Measurements from ENCODE around the gene SIN3A.

Gene SIN3A

DNA sequence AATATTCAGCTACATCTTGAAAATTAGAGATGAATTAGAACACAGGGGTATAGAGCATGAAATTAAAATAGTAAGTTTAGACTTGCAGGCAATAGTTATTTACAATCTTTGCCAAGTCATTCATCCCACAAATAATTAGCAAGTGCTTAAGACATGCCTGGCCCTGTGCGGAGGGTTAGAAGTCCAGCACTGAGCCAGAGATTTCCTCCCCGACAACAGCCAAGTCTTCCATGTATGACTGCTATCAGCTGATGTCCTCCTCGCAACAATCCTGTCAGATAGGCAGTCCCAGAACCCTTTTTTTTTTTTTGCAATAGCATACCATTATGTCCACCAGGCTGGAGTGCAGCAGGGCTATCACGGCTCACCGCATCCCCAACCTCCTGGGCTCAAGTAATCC, 14.6 kb downstream of the SIN3A start:
- Histone ChIP-seq H3K27me3 (ENCODE audit: control insufficient read depth in 1 of 2, insufficient read depth in 1 of 2, low read length in 2 of 2) (no peaks in the 10 kb centered on the region), H3K27ac (ENCODE audit: low read length, poor library complexity, severe bottlenecking) (no peak overlapping the region), H2AFZ (ENCODE audit: low read depth, low read length) (no peak overlapping the region), H3K4me3 (ENCODE audit: insufficient read depth in 1 of 2, low read depth in 1 of 2, low read length in 2 of 2) (no peak overlapping the region), H3K23ac (ENCODE audit: low read length in 2 of 2) (no peak overlapping the region), H2BK5ac (ENCODE audit: low read depth, low read length, poor library complexity, severe bottlenecking) (no peak overlapping the region), H2BK15ac (ENCODE audit: low read depth, poor library complexity, severe bottlenecking) (no peak overlapping the region), H3K14ac (ENCODE audit: low read length in 2 of 2) (no peak overlapping the region), H3K4me1 (ENCODE audit: control insufficient read depth, insufficient read depth, low read depth, low read length) (no peaks in the 10 kb centered on the region), H3K79me1 (replicated peaks; ENCODE audit: low read length, poor library complexity, severe bottlenecking) (peaks cover 12% of the 10 kb centered on the region), H3K9me3 (ENCODE audit: control insufficient read depth, low read length) (no peaks in the 10 kb centered on the region), H2AK5ac (ENCODE audit: low read length, severe bottlenecking) (no peak overlapping the region), H3K4me2 (ENCODE audit: low read length, poor library complexity, severe bottlenecking) (no peak overlapping the region), H3K4ac (ENCODE audit: low read depth in 1 of 2, low read length in 2 of 2) (no peak overlapping the region), H3K18ac (ENCODE audit: low read depth in 1 of 2, low read length in 2 of 2) (no peak overlapping the region), H3K36me3 (ENCODE audit: control insufficient read depth in 1 of 2, insufficient read depth in 2 of 2, low read depth in 1 of 2, low read length in 2 of 2) (peaks cover 6 to 12% of the 10 kb centered on the region in 2 experiments), H4K8ac (ENCODE audit: low read length) (no peak overlapping the region), H4K91ac (ENCODE audit: low read length) (no peak overlapping the region), H2BK12ac (ENCODE audit: low read length in 2 of 2) (no peak overlapping the region), H3K9ac (ENCODE audit: low read length) (no peak overlapping the region), H2BK120ac (ENCODE audit: low read depth, low read length) (no peak overlapping the region)
- no peak for DNase-seq
- 95% methylated on average over 5 of the region's 5 CpGs for WGBS

DNA sequence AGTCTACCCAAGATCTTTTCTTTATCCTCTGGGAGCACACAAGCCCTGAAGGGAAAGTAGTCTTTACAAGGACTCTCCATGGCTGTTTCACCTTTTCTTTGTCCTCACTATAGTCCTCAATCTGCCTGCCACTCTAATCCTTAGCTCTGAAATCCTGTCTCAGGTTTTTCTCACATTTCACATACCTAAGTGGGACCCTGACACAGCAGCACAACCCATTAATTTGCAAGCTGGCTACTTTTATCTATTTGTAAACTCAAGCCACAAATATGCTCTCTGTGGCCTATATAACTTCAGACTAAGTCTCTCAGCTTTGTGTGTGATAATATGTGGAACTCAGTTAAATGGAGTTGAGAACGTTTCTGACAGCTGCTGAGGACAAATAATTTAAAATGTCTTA, 19.8 kb downstream of the SIN3A start:
- Histone ChIP-seq H3K27me3 (ENCODE audit: control insufficient read depth in 1 of 2, insufficient read depth in 1 of 2, low read length in 2 of 2) (no peaks in the 10 kb centered on the region), H2BK15ac (ENCODE audit: low read depth, poor library complexity, severe bottlenecking) (no peak overlapping the region), H2BK120ac (ENCODE audit: low read depth, low read length) (no peak overlapping the region), H3K9me3 (ENCODE audit: control insufficient read depth, low read length) (no peaks in the 10 kb centered on the region), H3K14ac (ENCODE audit: low read length in 2 of 2) (no peak overlapping the region), H3K36me3 (ENCODE audit: control insufficient read depth in 1 of 2, insufficient read depth in 2 of 2, low read depth in 1 of 2, low read length in 2 of 2) (peaks cover 29 to 35% of the 10 kb centered on the region in 2 experiments), H3K4me2 (ENCODE audit: low read length, poor library complexity, severe bottlenecking) (no peak overlapping the region), H2BK5ac (ENCODE audit: low read depth, low read length, poor library complexity, severe bottlenecking) (no peak overlapping the region), H3K79me1 (replicated peaks; ENCODE audit: low read length, poor library complexity, severe bottlenecking) (peaks cover 23% of the 10 kb centered on the region), H2AK5ac (ENCODE audit: low read length, severe bottlenecking) (no peak overlapping the region), H3K27ac (ENCODE audit: low read length, poor library complexity, severe bottlenecking) (no peak overlapping the region), H4K8ac (ENCODE audit: low read length) (no peak overlapping the region), H2AFZ (ENCODE audit: low read depth, low read length) (no peak overlapping the region), H3K18ac (ENCODE audit: low read depth in 1 of 2, low read length in 2 of 2) (no peak overlapping the region), H3K9ac (ENCODE audit: low read length) (peak overlapping the region; percentile 17), H4K91ac (ENCODE audit: low read length) (no peak overlapping the region), H3K23ac (ENCODE audit: low read length in 2 of 2) (no peak overlapping the region), H3K4me1 (ENCODE audit: control insufficient read depth, insufficient read depth, low read depth, low read length) (no peaks in the 10 kb centered on the region), H2BK12ac (ENCODE audit: low read length in 2 of 2) (no peak overlapping the region), H3K4me3 (ENCODE audit: insufficient read depth in 1 of 2, low read depth in 1 of 2, low read length in 2 of 2) (no peak overlapping the region), H3K4ac (ENCODE audit: low read depth in 1 of 2, low read length in 2 of 2) (no peak overlapping the region)
- 44% methylated on average over 1 of the region's 1 CpG for WGBS
- DNase-seq, result peak; percentile 30

DNA sequence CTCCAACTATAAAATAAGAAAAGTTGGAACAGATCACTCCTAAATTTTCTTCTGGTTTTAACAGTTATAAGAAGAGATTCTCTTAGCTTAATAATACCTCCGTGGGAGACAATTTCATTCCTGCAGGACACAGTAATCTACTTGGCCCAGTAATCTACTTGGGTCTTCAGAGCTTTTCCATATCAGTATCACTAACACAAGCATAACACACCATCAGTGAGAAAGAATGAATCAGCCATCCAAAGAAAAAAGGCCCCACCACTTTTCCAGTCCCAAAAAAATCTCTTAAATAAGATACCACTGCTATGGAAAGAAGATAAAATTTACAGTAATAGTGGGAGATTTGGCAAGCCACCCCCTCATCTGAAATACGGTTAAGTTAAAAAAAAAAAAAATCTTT, 20.2 kb downstream of the SIN3A start:
- Histone ChIP-seq H3K9ac (ENCODE audit: low read length) (peak overlapping the region; percentile 17), H4K8ac (ENCODE audit: low read length) (no peak overlapping the region), H3K18ac (ENCODE audit: low read depth in 1 of 2, low read length in 2 of 2) (no peak overlapping the region), H3K9me3 (ENCODE audit: control insufficient read depth, low read length) (no peaks in the 10 kb centered on the region), H2BK15ac (ENCODE audit: low read depth, poor library complexity, severe bottlenecking) (no peak overlapping the region), H2BK120ac (ENCODE audit: low read depth, low read length) (no peak overlapping the region), H3K4me1 (ENCODE audit: control insufficient read depth, insufficient read depth, low read depth, low read length) (no peaks in the 10 kb centered on the region), H3K23ac (ENCODE audit: low read length in 2 of 2) (no peak overlapping the region), H3K36me3 (ENCODE audit: control insufficient read depth in 1 of 2, insufficient read depth in 2 of 2, low read depth in 1 of 2, low read length in 2 of 2) (peaks cover 32 to 39% of the 10 kb centered on the region in 2 experiments), H3K4me3 (ENCODE audit: insufficient read depth in 1 of 2, low read depth in 1 of 2, low read length in 2 of 2) (no peak overlapping the region), H3K14ac (ENCODE audit: low read length in 2 of 2) (no peak overlapping the region), H2BK5ac (ENCODE audit: low read depth, low read length, poor library complexity, severe bottlenecking) (no peak overlapping the region), H4K91ac (ENCODE audit: low read length) (no peak overlapping the region), H3K79me1 (replicated peaks; ENCODE audit: low read length, poor library complexity, severe bottlenecking) (peaks cover 25% of the 10 kb centered on the region), H3K27me3 (ENCODE audit: control insufficient read depth in 1 of 2, insufficient read depth in 1 of 2, low read length in 2 of 2) (no peaks in the 10 kb centered on the region), H3K4me2 (ENCODE audit: low read length, poor library complexity, severe bottlenecking) (no peak overlapping the region), H3K4ac (ENCODE audit: low read depth in 1 of 2, low read length in 2 of 2) (no peak overlapping the region), H2AK5ac (ENCODE audit: low read length, severe bottlenecking) (no peak overlapping the region), H2BK12ac (ENCODE audit: low read length in 2 of 2) (no peak overlapping the region), H3K27ac (ENCODE audit: low read length, poor library complexity, severe bottlenecking) (no peak overlapping the region), H2AFZ (ENCODE audit: low read depth, low read length) (no peak overlapping the region)
- DNase-seq, result no peak
- WGBS, result 100% methylated on average over 2 of the region's 2 CpGs

DNA sequence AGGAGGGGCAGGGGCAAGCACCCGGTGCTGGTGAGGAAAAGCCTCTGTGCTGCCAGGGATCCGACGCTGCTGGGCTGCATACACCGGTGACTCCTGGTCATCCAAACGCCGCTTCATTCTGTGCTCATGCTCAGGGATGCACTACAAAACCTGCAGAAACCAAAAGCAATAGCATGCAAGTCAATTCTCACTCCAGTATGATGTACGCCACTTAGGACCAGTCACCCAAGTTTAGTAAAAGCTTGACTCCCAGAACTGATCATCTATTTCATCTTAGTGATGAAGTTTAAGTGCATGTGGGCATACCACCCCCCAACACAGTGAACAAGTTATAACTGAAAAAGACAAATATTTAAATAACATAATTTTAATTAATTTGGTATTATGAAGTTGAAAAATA, 21.2 kb downstream of the SIN3A start:
- H3K27ac ChIP-seq (ENCODE audit: low read length, poor library complexity, severe bottlenecking), result no peak overlapping the region
- no peak overlapping the region for H3K4me2 ChIP-seq (ENCODE audit: low read length, poor library complexity, severe bottlenecking)
- no peaks in the 10 kb centered on the region for H3K27me3 ChIP-seq (ENCODE audit: control insufficient read depth in 1 of 2, insufficient read depth in 1 of 2, low read length in 2 of 2)
- no peak overlapping the region for H2BK12ac ChIP-seq (ENCODE audit: low read length in 2 of 2)
- H2BK15ac ChIP-seq (ENCODE audit: low read depth, poor library complexity, severe bottlenecking), result no peak overlapping the region
- no peak for DNase-seq
- H3K14ac ChIP-seq (ENCODE audit: low read length in 2 of 2), result no peak overlapping the region
- no peak overlapping the region for H3K4ac ChIP-seq (ENCODE audit: low read depth in 1 of 2, low read length in 2 of 2)
- peaks cover 26 to 44% of the 10 kb centered on the region in 2 experiments for H3K36me3 ChIP-seq (ENCODE audit: control insufficient read depth in 1 of 2, insufficient read depth in 2 of 2, low read depth in 1 of 2, low read length in 2 of 2)
- H2AFZ ChIP-seq (ENCODE audit: low read depth, low read length), result no peak overlapping the region
- peak overlapping the region; percentile 72 for H4K8ac ChIP-seq (ENCODE audit: low read length)
- no peak overlapping the region for H3K4me3 ChIP-seq (ENCODE audit: insufficient read depth in 1 of 2, low read depth in 1 of 2, low read length in 2 of 2)
- H3K79me1 ChIP-seq (replicated peaks; ENCODE audit: low read length, poor library complexity, severe bottlenecking), result peaks cover 21% of the 10 kb centered on the region
- H2BK120ac ChIP-seq (ENCODE audit: low read depth, low read length), result no peak overlapping the region
- H3K9me3 ChIP-seq (ENCODE audit: control insufficient read depth, low read length), result no peaks in the 10 kb centered on the region
- H3K18ac ChIP-seq (ENCODE audit: low read depth in 1 of 2, low read length in 2 of 2), result no peak overlapping the region
- H3K4me1 ChIP-seq (ENCODE audit: control insufficient read depth, insufficient read depth, low read depth, low read length), result no peaks in the 10 kb centered on the region
- H2AK5ac ChIP-seq (ENCODE audit: low read length, severe bottlenecking), result no peak overlapping the region
- H4K91ac ChIP-seq (ENCODE audit: low read length), result no peak overlapping the region
- no peak overlapping the region for H2BK5ac ChIP-seq (ENCODE audit: low read depth, low read length, poor library complexity, severe bottlenecking)
- H3K23ac ChIP-seq (ENCODE audit: low read length in 2 of 2), result no peak overlapping the region
- 100% methylated on average over 6 of the region's 7 CpGs for WGBS
- H3K9ac ChIP-seq (ENCODE audit: low read length), result no peak overlapping the region
